Uterus (tissue), 2 donors: Measurements from ENCODE around the gene CCDC57.

Experiments used
- CTCF ChIP-seq, 4 experiments: fragments of 200-600 bp in 2 of 4; fragments of 450-650 bp in 2 of 4; sonication (generic) in 2 of 4; IDR thresholded peaks; one replicate each; pipeline ENCODE4 v1.5.1; 2016 to 2019; ENCODE audit warnings: antibody characterized with exemption in 4 of 4, mild to moderate bottlenecking in 2 of 4, moderate library complexity in 1 of 4
- POLR2A ChIP-seq, 2 donors: fragments of 450-650 bp; IDR thresholded peaks; one replicate each; pipeline ENCODE4 v1.6.1; 2016; ENCODE audit warnings: antibody characterized with exemption in 2 of 2, mild to moderate bottlenecking in 1 of 2, moderate library complexity in 1 of 2

- TF ChIP-seq CTCF (IDR thresholded peaks at IDR 0.05): no peak
- no peak for TF ChIP-seq POLR2A (IDR thresholded peaks at IDR 0.05)
Observed at GRCh38 chr17:82096709-82097183, 115.9 kb downstream of the CCDC57 start.
